ENCODE results near the gene ARHGEF10L. TPM values are rescaled to one million over a fixed set of nuclear protein-coding genes. Genes with fewer than 3 reads are reported as not detected.

Gene ARHGEF10L
- total RNA-seq, 1 donor: 39.1 TPM

- Histone ChIP-seq H2AFZ (ENCODE audit: low read length) (no peak overlapping the region), H3K4me3 (ENCODE audit: insufficient read depth, low read length) (no peak overlapping the region), H3K27ac (ENCODE audit: low read depth, low read length) (no peak overlapping the region), H3K4me1 (ENCODE audit: insufficient read depth, low read length) (peaks cover 38% of the 10 kb centered on the region), H3K36me3 (ENCODE audit: insufficient read depth, low read length) (peaks cover 55% of the 10 kb centered on the region), H3K79me2 (ENCODE audit: insufficient read depth, low read length) (no peaks in the 10 kb centered on the region), H3K27me3 (ENCODE audit: insufficient read depth, low read length) (no peaks in the 10 kb centered on the region), H4K20me1 (ENCODE audit: insufficient read depth, low read length) (peaks cover 22% of the 10 kb centered on the region), H3K4me2 (ENCODE audit: insufficient read depth, low read length) (no peak overlapping the region), H3K9me3 (ENCODE audit: low read depth, low read length) (no peaks in the 10 kb centered on the region)
- no peak for DNase-seq (ENCODE audit: insufficient read length, low spot score, missing footprints)
- no peak for TF ChIP-seq CTCF (IDR thresholded peaks at IDR 0.05; ENCODE audit: extremely low read depth, low read depth, low read length)
Measured at GRCh38 chr1:17636612-17637011, 97.1 kb downstream of the ARHGEF10L start.

GRCh38 chr1:17637055-17637454, 97.6 kb downstream of the ARHGEF10L start:
- H3K36me3 ChIP-seq (ENCODE audit: insufficient read depth, low read length): peaks cover 54% of the 10 kb centered on the region
- no peak for DNase-seq (ENCODE audit: insufficient read length, low spot score, missing footprints)
- no peak for TF ChIP-seq CTCF (IDR thresholded peaks at IDR 0.05; ENCODE audit: extremely low read depth, low read depth, low read length)

GRCh38 chr1:17639703-17640340, 100.3 kb downstream of the ARHGEF10L start:
- no peaks in the 10 kb centered on the region for H3K27me3 ChIP-seq (ENCODE audit: insufficient read depth, low read length)
- peaks cover 16% of the 10 kb centered on the region for H4K20me1 ChIP-seq (ENCODE audit: insufficient read depth, low read length)
- peaks cover 56% of the 10 kb centered on the region for H3K36me3 ChIP-seq (ENCODE audit: insufficient read depth, low read length)
- no peaks in the 10 kb centered on the region for H3K79me2 ChIP-seq (ENCODE audit: insufficient read depth, low read length)
- peaks cover 16% of the 10 kb centered on the region for H3K4me1 ChIP-seq (ENCODE audit: insufficient read depth, low read length)
- no peak for DNase-seq (ENCODE audit: insufficient read length, low spot score, missing footprints)
- H3K4me2 ChIP-seq (ENCODE audit: insufficient read depth, low read length): no peak overlapping the region
- H2AFZ ChIP-seq (ENCODE audit: low read length): no peak overlapping the region
- no peaks in the 10 kb centered on the region for H3K9me3 ChIP-seq (ENCODE audit: low read depth, low read length)
- no peak overlapping the region for H3K27ac ChIP-seq (ENCODE audit: low read depth, low read length)
- H3K4me3 ChIP-seq (ENCODE audit: insufficient read depth, low read length): no peak overlapping the region
- no peak for TF ChIP-seq CTCF (IDR thresholded peaks at IDR 0.05; ENCODE audit: extremely low read depth, low read depth, low read length)

More at GRCh38 chr1:17637055-17637454, 97.6 kb downstream of the ARHGEF10L start:
- no peaks in the 10 kb centered on the region for H3K9me3 ChIP-seq (ENCODE audit: low read depth, low read length)
- H4K20me1 ChIP-seq (ENCODE audit: insufficient read depth, low read length): peaks cover 21% of the 10 kb centered on the region
- H3K27ac ChIP-seq (ENCODE audit: low read depth, low read length): no peak overlapping the region
- no peaks in the 10 kb centered on the region for H3K27me3 ChIP-seq (ENCODE audit: insufficient read depth, low read length)
- no peak overlapping the region for H2AFZ ChIP-seq (ENCODE audit: low read length)
- H3K79me2 ChIP-seq (ENCODE audit: insufficient read depth, low read length): no peaks in the 10 kb centered on the region
- no peak overlapping the region for H3K4me2 ChIP-seq (ENCODE audit: insufficient read depth, low read length)
- H3K4me3 ChIP-seq (ENCODE audit: insufficient read depth, low read length): no peak overlapping the region
- peaks cover 36% of the 10 kb centered on the region for H3K4me1 ChIP-seq (ENCODE audit: insufficient read depth, low read length)

- no peak for DNase-seq (ENCODE audit: insufficient read length, low spot score, missing footprints)
- TF ChIP-seq CTCF (IDR thresholded peaks at IDR 0.05; ENCODE audit: extremely low read depth, low read depth, low read length): no peak
- Histone ChIP-seq H3K27me3 (ENCODE audit: insufficient read depth, low read length) (no peaks in the 10 kb centered on the region), H3K4me2 (ENCODE audit: insufficient read depth, low read length) (no peak overlapping the region), H3K79me2 (ENCODE audit: insufficient read depth, low read length) (no peaks in the 10 kb centered on the region), H2AFZ (ENCODE audit: low read length) (no peak overlapping the region), H3K9me3 (ENCODE audit: low read depth, low read length) (no peaks in the 10 kb centered on the region), H3K27ac (ENCODE audit: low read depth, low read length) (no peak overlapping the region), H3K36me3 (ENCODE audit: insufficient read depth, low read length) (peaks cover 51% of the 10 kb centered on the region), H3K4me1 (ENCODE audit: insufficient read depth, low read length) (peaks cover 15% of the 10 kb centered on the region), H3K4me3 (ENCODE audit: insufficient read depth, low read length) (no peak overlapping the region), H4K20me1 (ENCODE audit: insufficient read depth, low read length) (peaks cover 16% of the 10 kb centered on the region)
Measured at GRCh38 chr1:17640393-17640792, 100.9 kb downstream of the ARHGEF10L start.
